ENCODE results near the gene ERVH48-1. TPM values are rescaled to one million over a fixed set of nuclear protein-coding genes. Genes with fewer than 3 reads are reported as not detected.
"Not testable (repeated sequence)": the region's sequence is repeated elsewhere in the genome, so short reads cannot be mapped to it uniquely, and the experiment has no call there.

The ERVH48-1 gene
- total and polyA plus RNA-seq, 4 donors, result 0.02 to 1.1 (median 0.15) TPM

DNA sequence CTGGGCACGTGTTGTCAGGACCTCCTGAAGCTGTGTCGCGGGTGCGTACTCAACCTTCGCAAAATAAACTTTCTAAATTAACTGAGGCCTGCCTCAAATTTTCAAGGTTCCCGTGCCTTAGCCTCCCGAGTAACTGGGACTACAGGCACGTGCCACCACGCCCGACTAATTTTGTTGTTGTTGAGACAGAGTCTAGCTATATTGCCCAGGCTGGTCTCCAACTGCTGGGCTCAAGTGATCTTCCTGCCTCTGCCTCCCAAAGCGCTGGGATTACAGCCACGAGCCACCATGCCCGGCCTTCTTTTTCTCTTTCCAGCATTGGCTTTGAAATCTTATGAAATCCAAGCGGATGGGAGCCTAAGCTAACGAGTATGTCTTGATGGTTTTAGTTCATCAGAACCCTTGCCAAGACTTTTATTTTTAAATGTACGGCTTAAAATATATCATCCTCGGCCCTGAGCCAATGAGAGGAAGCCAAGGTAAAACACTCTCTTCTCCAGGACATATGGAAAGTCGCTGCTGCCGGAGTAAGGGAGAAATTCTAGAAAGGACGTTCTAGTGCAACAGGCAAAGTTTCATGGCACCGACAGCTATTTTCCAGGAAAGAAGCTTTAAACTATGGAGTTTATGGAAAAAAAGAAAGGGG lies 12.7 kb upstream of the ERVH48-1 start:
- peaks cover 0 to 57% (median 14%) of the 10 kb centered on the region in 5 donors for H3K4me1 ChIP-seq (ENCODE audit: control insufficient read depth in 5 of 5, insufficient read depth in 5 of 5, low read length in 5 of 5)
- H3K9ac ChIP-seq (ENCODE audit: insufficient read depth in 1 of 2, low read length in 2 of 2), result no peak overlapping the region
- H3K27ac ChIP-seq (ENCODE audit: low read depth in 1 of 2, low read length in 1 of 2), result no peak overlapping the region
- no peak overlapping the region for H3K4me3 ChIP-seq
- H3K9me3 ChIP-seq (ENCODE audit: control insufficient read depth in 4 of 4, insufficient read depth in 3 of 4, low read length in 3 of 4), result no peaks in the 10 kb centered on the region
- WGBS, 2 donors, result 87 to 92% methylated on average over 21 of the region's 21 CpGs
- no peak for TF ChIP-seq CTCF (IDR thresholded peaks at IDR 0.05; ENCODE audit: control extremely low read depth, extremely low read depth)
- ATAC-seq (ENCODE audit: insufficient read depth, low FRiP score) (no peak), DNase-seq (peak in 2 of 3 donors; percentile 61 to 80)
- no peaks in the 10 kb centered on the region for H3K36me3 ChIP-seq (ENCODE audit: control insufficient read depth in 4 of 4, insufficient read depth in 4 of 4, low read length in 4 of 4)
- H3K27me3 ChIP-seq (ENCODE audit: control insufficient read depth in 3 of 3, insufficient read depth in 3 of 3, low read length in 2 of 3), result no peaks in the 10 kb centered on the region

- not testable (repeated sequence) for H3K9ac ChIP-seq (ENCODE audit: insufficient read depth in 1 of 2, low read length in 2 of 2)
Measured at GRCh38 chr21:42937034-42937940, 11.9 kb upstream of the ERVH48-1 start.

DNA sequence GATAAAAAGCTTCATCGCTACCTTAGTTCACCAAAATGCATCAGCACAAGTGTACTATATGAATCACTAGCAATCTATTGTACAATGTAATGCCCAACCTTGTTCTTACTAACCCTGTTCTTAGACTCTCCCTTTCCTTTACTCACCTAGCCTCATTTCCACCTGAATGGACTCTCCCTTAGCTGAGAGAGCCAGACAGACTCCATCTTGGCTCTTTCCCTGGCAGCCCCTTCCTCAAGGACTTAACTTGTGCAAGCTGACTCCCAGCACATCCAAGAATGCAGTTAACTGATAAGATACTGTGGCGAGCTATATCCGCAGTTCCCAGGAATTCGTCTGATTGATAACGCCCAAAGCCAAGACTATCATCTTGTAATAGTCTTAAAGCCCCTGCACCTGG lies 10.9 kb upstream of the ERVH48-1 start:
- H3K4me1 ChIP-seq (ENCODE audit: control insufficient read depth in 5 of 5, insufficient read depth in 5 of 5, low read length in 5 of 5), result peaks cover 0 to 60% (median 14%) of the 10 kb centered on the region in 5 donors
- not testable (repeated sequence) for H3K27ac ChIP-seq (ENCODE audit: low read depth in 1 of 2, low read length in 1 of 2); H3K27me3 ChIP-seq (ENCODE audit: control insufficient read depth in 3 of 3, insufficient read depth in 3 of 3, low read length in 2 of 3); DNase-seq; H3K9me3 ChIP-seq (ENCODE audit: control insufficient read depth in 4 of 4, insufficient read depth in 3 of 4, low read length in 3 of 4); H3K36me3 ChIP-seq (ENCODE audit: control insufficient read depth in 4 of 4, insufficient read depth in 4 of 4, low read length in 4 of 4); ATAC-seq (ENCODE audit: insufficient read depth, low FRiP score); H3K4me3 ChIP-seq
- peak overlapping the region in 1 of 2 donors; percentile 42 for H3K9ac ChIP-seq (ENCODE audit: insufficient read depth in 1 of 2, low read length in 2 of 2)
- WGBS, 2 donors, result 86 to 96% methylated on average over 1 to 5 of the region's 5 CpGs

More at GRCh38 chr21:42937034-42937940, 11.9 kb upstream of the ERVH48-1 start:
- H3K36me3 ChIP-seq (ENCODE audit: control insufficient read depth in 4 of 4, insufficient read depth in 4 of 4, low read length in 4 of 4); H3K27me3 ChIP-seq (ENCODE audit: control insufficient read depth in 3 of 3, insufficient read depth in 3 of 3, low read length in 2 of 3); ATAC-seq (ENCODE audit: insufficient read depth, low FRiP score); H3K27ac ChIP-seq (ENCODE audit: low read depth in 1 of 2, low read length in 1 of 2); H3K4me3 ChIP-seq; H3K9me3 ChIP-seq (ENCODE audit: control insufficient read depth in 4 of 4, insufficient read depth in 3 of 4, low read length in 3 of 4); DNase-seq: not testable (repeated sequence)
- 45 to 67% methylated on average over 15 to 16 of the region's 16 CpGs for WGBS, 2 donors
- peaks cover 0 to 60% (median 14%) of the 10 kb centered on the region in 5 donors for H3K4me1 ChIP-seq (ENCODE audit: control insufficient read depth in 5 of 5, insufficient read depth in 5 of 5, low read length in 5 of 5)

GRCh38 chr21:42933973-42934372 lies 8.5 kb upstream of the ERVH48-1 start:
- H3K4me3 ChIP-seq; H3K27me3 ChIP-seq (ENCODE audit: control insufficient read depth in 3 of 3, insufficient read depth in 3 of 3, low read length in 2 of 3); H3K9me3 ChIP-seq (ENCODE audit: control insufficient read depth in 4 of 4, insufficient read depth in 3 of 4, low read length in 3 of 4); H3K36me3 ChIP-seq (ENCODE audit: control insufficient read depth in 4 of 4, insufficient read depth in 4 of 4, low read length in 4 of 4); H3K9ac ChIP-seq (ENCODE audit: insufficient read depth in 1 of 2, low read length in 2 of 2); DNase-seq; ATAC-seq (ENCODE audit: insufficient read depth, low FRiP score); H3K27ac ChIP-seq (ENCODE audit: low read depth in 1 of 2, low read length in 1 of 2): not testable (repeated sequence)
- WGBS, 2 donors, result 94 to 96% methylated on average over 12 of the region's 12 CpGs
- peaks cover 0 to 49% (median 14%) of the 10 kb centered on the region in 5 donors for H3K4me1 ChIP-seq (ENCODE audit: control insufficient read depth in 5 of 5, insufficient read depth in 5 of 5, low read length in 5 of 5)

DNA sequence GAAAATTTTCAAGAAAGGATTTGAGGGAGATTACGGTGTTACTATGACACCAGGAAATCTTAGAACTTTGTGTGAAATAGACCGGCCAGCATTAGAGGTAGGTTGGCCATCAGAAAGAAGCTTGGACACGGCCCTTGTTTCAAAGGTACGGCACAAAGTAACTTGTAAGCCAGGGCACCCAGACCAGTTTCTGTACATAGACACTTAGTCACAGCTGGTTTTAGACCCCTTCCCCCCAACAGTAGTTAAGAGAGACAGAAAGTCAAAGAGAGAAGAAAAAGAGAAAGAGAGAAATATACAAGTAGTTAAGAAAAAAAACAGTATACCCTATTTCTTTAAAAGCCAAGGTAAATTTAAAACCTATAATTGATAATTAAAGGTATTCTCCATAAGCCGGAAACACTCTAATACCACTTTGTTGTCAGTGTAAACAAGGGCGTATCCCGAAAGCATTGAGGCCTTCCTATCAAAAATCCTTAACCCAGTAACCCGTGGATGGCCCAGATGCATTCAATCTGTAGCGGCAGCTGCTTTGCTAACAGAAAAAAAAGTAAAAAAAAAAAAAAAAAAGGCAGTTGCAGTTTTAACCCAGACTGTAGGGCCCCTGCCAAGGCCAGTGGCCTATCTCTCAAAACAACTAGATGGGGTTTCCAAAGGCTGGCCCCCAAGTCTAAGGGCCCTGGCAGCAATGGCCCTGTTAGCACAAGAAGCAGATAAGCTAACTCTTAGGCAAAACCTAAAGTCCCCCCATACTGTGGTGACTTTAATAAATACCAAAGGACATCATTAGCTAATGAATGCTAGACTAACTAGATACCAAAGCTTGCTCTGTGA lies 7.9 kb upstream of the ERVH48-1 start:
- not testable (repeated sequence) for H3K36me3 ChIP-seq (ENCODE audit: control insufficient read depth in 4 of 4, insufficient read depth in 4 of 4, low read length in 4 of 4); H3K27ac ChIP-seq (ENCODE audit: low read depth in 1 of 2, low read length in 1 of 2); H3K9me3 ChIP-seq (ENCODE audit: control insufficient read depth in 4 of 4, insufficient read depth in 3 of 4, low read length in 3 of 4); ATAC-seq (ENCODE audit: insufficient read depth, low FRiP score); H3K27me3 ChIP-seq (ENCODE audit: control insufficient read depth in 3 of 3, insufficient read depth in 3 of 3, low read length in 2 of 3); H3K4me3 ChIP-seq
- DNase-seq, result peak; percentile 18 to 84 (median 40)
- WGBS, 2 donors, result 55 to 81% methylated on average over 7 to 9 of the region's 9 CpGs
- Histone ChIP-seq H3K4me1 (ENCODE audit: control insufficient read depth in 5 of 5, insufficient read depth in 5 of 5, low read length in 5 of 5) (peaks cover 0 to 43% (median 14%) of the 10 kb centered on the region in 5 donors), H3K9ac (ENCODE audit: insufficient read depth in 1 of 2, low read length in 2 of 2) (peak overlapping the region in 1 of 2 donors; percentile 8)

DNA sequence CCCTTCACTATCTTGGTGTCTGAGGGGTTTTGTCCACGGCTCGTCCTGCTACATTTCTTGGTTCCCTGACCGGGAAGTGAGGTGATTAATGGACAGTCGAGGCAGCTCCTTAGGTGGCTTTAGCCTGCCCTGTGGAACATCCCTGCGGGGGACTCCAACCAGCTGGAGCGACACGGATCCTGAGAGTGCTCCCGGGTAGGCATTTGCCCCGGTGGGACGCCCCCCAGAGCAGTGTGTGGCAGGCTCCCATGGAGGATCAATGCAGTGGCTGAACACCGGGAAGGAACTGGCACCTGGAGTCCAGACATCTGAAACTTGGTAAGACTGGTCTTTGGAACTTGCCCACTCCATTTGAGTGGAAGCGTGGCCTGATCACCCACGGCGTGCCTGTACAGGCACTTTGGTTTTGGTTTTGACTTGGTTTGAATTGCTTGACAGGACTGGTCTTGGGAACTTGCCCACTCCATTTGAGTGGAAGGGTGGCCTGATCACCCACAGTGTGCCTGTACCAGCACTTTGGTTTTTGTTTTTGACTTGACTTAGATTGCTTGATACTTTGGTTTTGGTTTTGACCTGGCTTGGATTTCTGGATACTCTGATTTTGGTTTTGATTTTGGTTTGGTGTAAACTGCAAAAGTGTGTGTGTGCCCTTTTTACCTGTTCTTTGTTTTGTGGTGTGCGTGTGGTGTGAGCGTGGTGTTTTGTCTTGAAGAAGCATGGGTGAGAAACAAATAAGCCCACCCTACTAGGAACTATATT lies 7.1 kb upstream of the ERVH48-1 start:
- H3K9ac ChIP-seq (ENCODE audit: insufficient read depth in 1 of 2, low read length in 2 of 2); H3K4me3 ChIP-seq; H3K36me3 ChIP-seq (ENCODE audit: control insufficient read depth in 4 of 4, insufficient read depth in 4 of 4, low read length in 4 of 4); H3K27ac ChIP-seq (ENCODE audit: low read depth in 1 of 2, low read length in 1 of 2); H3K9me3 ChIP-seq (ENCODE audit: control insufficient read depth in 4 of 4, insufficient read depth in 3 of 4, low read length in 3 of 4); H3K27me3 ChIP-seq (ENCODE audit: control insufficient read depth in 3 of 3, insufficient read depth in 3 of 3, low read length in 2 of 3); DNase-seq; ATAC-seq (ENCODE audit: insufficient read depth, low FRiP score): not testable (repeated sequence)
- H3K4me1 ChIP-seq (ENCODE audit: control insufficient read depth in 5 of 5, insufficient read depth in 5 of 5, low read length in 5 of 5), result peaks cover 0 to 36% (median 9%) of the 10 kb centered on the region in 5 donors
- 91 to 95% methylated on average over 16 of the region's 16 CpGs for WGBS, 2 donors

Data from lung (tissue), 12 donors.